ENCODE results near the gene BLOC1S1.

BLOC1S1 gene

GRCh38 chr12:55712700-55713415, 3.0 kb upstream of the BLOC1S1 start:
- DNase-seq, result no peak

DNA sequence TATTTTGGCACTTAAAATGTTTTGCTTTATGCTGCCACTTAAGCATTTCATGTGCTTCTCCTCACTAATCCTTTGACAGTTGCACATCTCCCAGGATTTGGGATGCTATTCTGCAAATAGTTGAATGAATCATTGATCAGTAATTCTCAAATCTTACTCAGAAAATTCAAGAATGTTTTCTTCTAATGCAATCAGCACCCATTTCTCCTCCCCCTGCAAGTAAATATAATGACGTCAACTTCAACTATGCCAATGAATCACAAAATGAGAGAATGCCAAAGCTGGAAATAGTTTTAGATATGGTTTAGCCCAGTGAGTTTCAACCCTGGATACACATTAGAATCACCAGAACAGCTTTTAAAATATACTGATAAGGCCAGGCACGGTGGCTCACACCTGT, 2.1 kb upstream of the BLOC1S1 start:
- no peak for DNase-seq

GRCh38 chr12:55715169-55715764, 579 bp upstream of the BLOC1S1 start:
- no peak for DNase-seq

DNA sequence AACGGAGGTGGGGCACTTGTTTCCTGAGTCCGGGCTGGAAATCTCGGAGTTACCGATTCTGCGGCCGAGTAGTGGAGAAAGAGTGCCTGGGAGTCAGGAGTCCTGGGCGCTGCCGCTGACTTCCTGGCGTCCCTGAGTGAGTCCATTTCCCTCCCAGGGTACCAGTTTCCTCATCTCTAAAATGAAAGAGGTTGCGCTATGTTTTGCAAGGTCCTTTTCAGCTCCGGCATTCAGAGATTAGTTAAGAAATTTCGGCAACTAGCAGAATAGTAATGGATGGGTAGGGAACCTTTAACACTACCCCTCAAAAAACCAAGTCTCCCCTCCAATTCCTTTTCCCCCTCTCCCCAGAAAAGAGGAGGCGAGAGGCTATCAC, 724 bp downstream of the BLOC1S1 start:
- DNase-seq, result no peak

- DNase-seq, result no peak
These were observed 1.5 kb downstream of the BLOC1S1 start for GRCh38 chr12:55717011-55718007.

- DNase-seq, result no peak
These were observed 2.2 kb downstream of the BLOC1S1 start for GRCh38 chr12:55718015-55718414.

GRCh38 chr12:55718624-55719275, 2.9 kb downstream of the BLOC1S1 start:
- no peak for DNase-seq

DNA sequence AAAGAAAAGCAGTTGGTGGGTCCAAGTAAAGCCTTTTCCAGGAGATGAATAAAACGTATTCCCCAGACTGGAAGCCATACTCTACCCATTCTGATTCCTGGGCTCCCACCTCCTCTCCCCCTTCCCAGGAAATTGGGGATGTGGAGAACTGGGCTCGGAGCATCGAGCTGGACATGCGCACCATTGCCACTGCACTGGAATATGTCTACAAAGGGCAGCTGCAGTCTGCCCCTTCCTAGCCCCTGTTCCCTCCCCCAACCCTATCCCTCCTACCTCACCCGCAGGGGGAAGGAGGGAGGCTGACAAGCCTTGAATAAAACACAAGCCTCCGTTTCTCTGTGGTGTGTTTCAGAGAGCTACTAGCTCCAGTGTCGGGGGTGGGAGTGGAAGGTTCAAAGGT, 3.5 kb downstream of the BLOC1S1 start:
- DNase-seq, result no peak

DNA sequence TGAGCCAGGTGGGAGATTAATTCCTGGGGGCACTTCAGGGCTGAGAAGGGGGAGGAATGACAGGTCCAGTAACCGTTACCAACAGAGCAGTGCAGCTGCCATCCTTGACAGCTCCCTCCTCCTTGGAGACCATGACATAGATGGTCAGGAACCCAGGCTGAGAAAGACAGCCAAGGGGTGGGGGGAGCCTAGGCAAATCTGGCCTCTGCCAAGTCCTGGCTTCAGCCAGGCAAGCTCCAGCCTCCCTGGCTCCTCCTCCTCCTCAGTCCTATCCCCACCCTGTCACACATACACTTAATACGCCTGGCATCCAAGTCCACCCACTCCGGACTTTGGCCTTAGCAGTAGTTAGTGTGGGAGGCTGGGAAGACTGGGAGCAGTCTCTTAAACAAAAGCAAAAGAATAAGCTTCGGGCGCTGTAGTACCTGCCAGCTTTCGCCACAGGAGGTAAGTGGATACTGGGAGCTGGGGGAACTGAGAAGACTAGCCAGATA, 4.3 kb downstream of the BLOC1S1 start, which contains the start of gene RDH5:
Gene RDH5, plus strand, starts transcription at position 323 of the 494 bp plus-strand sequence. CDS start 792 bp downstream, outside the sequence.
- no peak for DNase-seq

DNA sequence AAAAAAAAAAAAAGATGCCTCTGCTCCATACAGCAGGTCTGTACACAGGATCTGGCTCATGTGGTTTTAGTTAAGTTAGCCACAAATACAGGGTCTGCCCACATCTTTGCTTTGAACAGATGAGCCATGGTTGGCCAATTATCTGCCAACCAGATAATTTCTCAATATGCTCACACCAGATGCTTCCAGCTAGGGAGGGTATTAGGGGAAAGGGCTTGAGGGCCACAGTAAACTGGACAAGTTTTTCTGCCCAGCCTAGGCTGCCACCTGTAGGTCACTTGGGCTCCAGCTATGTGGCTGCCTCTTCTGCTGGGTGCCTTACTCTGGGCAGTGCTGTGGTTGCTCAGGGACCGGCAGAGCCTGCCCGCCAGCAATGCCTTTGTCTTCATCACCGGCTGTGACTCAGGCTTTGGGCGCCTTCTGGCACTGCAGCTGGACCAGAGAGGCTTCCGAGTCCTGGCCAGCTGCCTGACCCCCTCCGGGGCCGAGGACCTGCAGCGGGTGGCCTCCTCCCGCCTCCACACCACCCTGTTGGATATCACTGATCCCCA, 5.1 kb downstream of the BLOC1S1 start:
- no peak for DNase-seq

DNA sequence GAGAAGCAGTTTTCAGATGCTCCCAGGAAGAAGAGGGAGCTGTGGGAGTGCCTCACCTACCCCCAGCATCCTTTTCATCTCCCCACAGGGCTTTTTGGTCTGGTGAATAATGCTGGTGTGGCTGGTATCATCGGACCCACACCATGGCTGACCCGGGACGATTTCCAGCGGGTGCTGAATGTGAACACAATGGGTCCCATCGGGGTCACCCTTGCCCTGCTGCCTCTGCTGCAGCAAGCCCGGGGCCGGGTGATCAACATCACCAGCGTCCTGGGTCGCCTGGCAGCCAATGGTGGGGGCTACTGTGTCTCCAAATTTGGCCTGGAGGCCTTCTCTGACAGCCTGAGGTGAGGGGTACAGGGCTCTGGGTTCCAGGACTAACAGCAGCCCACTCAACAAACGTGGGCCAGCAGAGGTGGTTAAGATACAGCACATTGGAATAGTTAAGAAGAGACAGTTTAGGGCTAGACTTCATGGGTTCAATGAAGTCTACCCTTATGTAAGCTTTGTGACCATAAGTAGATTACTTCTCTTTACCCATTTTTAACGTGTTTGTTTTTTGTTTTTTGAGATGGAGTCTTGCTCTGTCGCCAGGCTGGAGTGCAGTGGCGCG, 5.9 kb downstream of the BLOC1S1 start:
- DNase-seq, result no peak

- DNase-seq, result no peak
These were observed 7.1 kb downstream of the BLOC1S1 start for GRCh38 chr12:55722948-55723347.

- DNase-seq, result no peak
These were observed 7.8 kb downstream of the BLOC1S1 start for GRCh38 chr12:55723516-55724225.

- peak; percentile 45 for DNase-seq
These were observed 8.5 kb downstream of the BLOC1S1 start for GRCh38 chr12:55724226-55724939.

- DNase-seq, result no peak
These were observed 9.1 kb downstream of the BLOC1S1 start for GRCh38 chr12:55724940-55725309.

DNA sequence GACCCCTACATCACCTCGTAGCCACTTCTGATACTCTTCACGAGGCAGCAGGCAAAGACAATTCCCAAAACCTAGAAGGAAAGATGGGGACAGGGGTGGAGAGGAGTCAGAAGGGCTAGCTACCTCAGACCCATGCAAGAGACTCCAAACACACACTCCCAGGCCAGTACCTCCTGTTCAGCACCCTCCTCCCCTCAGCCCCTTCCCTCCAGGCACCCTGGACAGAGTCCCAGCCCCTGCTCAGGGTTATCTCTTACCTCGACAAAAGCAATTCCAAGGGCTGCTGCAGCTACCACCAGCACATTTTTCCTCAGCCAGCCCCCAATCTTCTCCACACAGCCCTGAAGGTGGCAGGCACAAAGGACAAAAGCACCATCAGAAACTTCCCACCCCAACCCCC, 9.7 kb downstream of the BLOC1S1 start:
- DNase-seq, result no peak

GRCh38 chr12:55726971-55727370, 11.1 kb downstream of the BLOC1S1 start:
- no peak for DNase-seq

DNA sequence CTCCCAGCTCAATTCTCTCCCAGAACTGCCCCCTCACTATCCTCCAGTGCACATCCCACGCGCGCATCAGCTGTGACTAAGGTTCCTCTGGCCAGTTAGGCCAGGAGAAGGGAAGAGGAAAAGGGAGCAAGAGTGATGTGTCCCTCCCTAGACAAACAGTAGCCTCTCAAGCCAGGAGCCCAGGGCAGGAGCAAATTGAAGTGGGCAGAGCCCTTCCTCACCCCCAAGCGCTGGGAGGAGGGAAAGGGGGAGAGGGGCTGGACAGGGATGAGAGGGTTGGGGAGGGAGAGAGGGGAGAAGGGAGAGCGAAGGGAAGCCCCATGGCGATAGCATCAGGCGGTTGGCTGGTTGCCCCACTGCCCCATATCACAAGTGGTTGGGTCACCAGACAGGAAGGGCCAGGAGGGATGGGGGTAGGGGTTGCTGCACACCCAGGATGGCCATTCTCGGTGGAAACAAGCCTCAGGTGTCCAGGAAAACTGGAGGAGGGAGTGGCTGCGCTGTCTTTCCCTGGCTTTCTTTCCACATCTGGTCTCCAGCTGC, 11.9 kb downstream of the BLOC1S1 start:
- no peak for DNase-seq

- no peak for DNase-seq
These were observed 12.5 kb downstream of the BLOC1S1 start for GRCh38 chr12:55728186-55728938.
